T47D (cell line): Measurements from ENCODE around the gene FCRL1.

Experiments
- DNase-seq, 2 experiments: peaks; one replicate each; pipeline versions ENCODE4 v3.0.0 to v3.0.0-alpha.2; 2011 to 2012; ENCODE audit warnings: low read depth in 1 of 2, low spot score in 1 of 2
- JUND ChIP-seq: IDR thresholded peaks from 2 replicates; pipeline ENCODE4 v1.6.1; 2012; ENCODE audit warnings: low read depth
- in situ Hi-C: cut with HindIII; loops from 2 replicates; pipeline ENCODE4 v1.10.0; 2016; ENCODE audit warnings: low sequenced_read_pairs, low pct_unique_long_range_greater_than_20kb

The FCRL1 gene

GRCh38 chr1:157831968-157832626, 12.2 kb upstream of the FCRL1 start:
- in situ Hi-C loops: no loop called here
- TF ChIP-seq JUND: no peak
- no peak for DNase-seq

GRCh38 chr1:157830887-157831286, 11.0 kb upstream of the FCRL1 start:
- in situ Hi-C loops: no loop called here
- no peak for DNase-seq
- no peak for TF ChIP-seq JUND

- no peak for TF ChIP-seq JUND
- in situ Hi-C loops: no loop called here
These were observed 9.8 kb upstream of the FCRL1 start for GRCh38 chr1:157829711-157830110.

GRCh38 chr1:157829210-157829609, 9.3 kb upstream of the FCRL1 start:
- in situ Hi-C loops: no loop called here
- DNase-seq: no peak
- TF ChIP-seq JUND: no peak

More at GRCh38 chr1:157829711-157830110, 9.8 kb upstream of the FCRL1 start:
- DNase-seq: no peak

GRCh38 chr1:157820299-157820698, 379 bp upstream of the FCRL1 start:
- DNase-seq: no peak
- in situ Hi-C loops: no loop called here
- no peak for TF ChIP-seq JUND

- in situ Hi-C loops: no loop called here
These were observed 705 bp downstream of the FCRL1 start for GRCh38 chr1:157819215-157819614.

GRCh38 chr1:157813269-157813668, 6.7 kb downstream of the FCRL1 start:
- DNase-seq: no peak
- TF ChIP-seq JUND: no peak
- in situ Hi-C loops: no loop called here

More at GRCh38 chr1:157819215-157819614, 705 bp downstream of the FCRL1 start:
- TF ChIP-seq JUND: no peak
- no peak for DNase-seq

GRCh38 chr1:157806431-157807149, 13.3 kb downstream of the FCRL1 start:
- TF ChIP-seq JUND: no peak
- DNase-seq: no peak
- in situ Hi-C loops: no loop called here

GRCh38 chr1:157803851-157804250, 16.1 kb downstream of the FCRL1 start:
- no peak for TF ChIP-seq JUND
- in situ Hi-C loops: no loop called here
- DNase-seq: no peak

- no peak for TF ChIP-seq JUND
- in situ Hi-C loops: no loop called here
- no peak for DNase-seq
These were observed 19.9 kb downstream of the FCRL1 start for GRCh38 chr1:157799996-157800395.

- in situ Hi-C loops: no loop called here
- DNase-seq: no peak
- TF ChIP-seq JUND: no peak
These were observed 21.7 kb downstream of the FCRL1 start for GRCh38 chr1:157798211-157798610.

GRCh38 chr1:157785248-157785647, 34.7 kb downstream of the FCRL1 start:
- in situ Hi-C loops: no loop called here
- DNase-seq: no peak
- TF ChIP-seq JUND: no peak

- no peak for TF ChIP-seq JUND
- DNase-seq: no peak
- in situ Hi-C loops: no loop called here
These were observed 35.1 kb downstream of the FCRL1 start for GRCh38 chr1:157784801-157785200.

GRCh38 chr1:157782931-157783330, 37.0 kb downstream of the FCRL1 start:
- no peak for DNase-seq
- in situ Hi-C loops: no loop called here
- TF ChIP-seq JUND: no peak
